ENCODE measurements around the gene TSSC4.

Gene TSSC4

GRCh38 chr11:2416765-2417164 lies 16.2 kb downstream of the TSSC4 start:
- H3K27ac ChIP-seq, result no peak overlapping the region
- no peaks in the 10 kb centered on the region for H3K79me2 ChIP-seq (ENCODE audit: insufficient read depth, low read depth)
- H4K20me1 ChIP-seq (ENCODE audit: insufficient read depth), result no peaks in the 10 kb centered on the region
- H2AFZ ChIP-seq (ENCODE audit: low read depth), result no peak overlapping the region
- no peaks in the 10 kb centered on the region for H3K4me1 ChIP-seq (ENCODE audit: low read depth, poor library complexity, severe bottlenecking)
- no peak overlapping the region for H3K9ac ChIP-seq
- H3K36me3 ChIP-seq (ENCODE audit: insufficient read depth), result no peaks in the 10 kb centered on the region
- peaks cover 64% of the 10 kb centered on the region for H3K27me3 ChIP-seq (ENCODE audit: insufficient read depth, low read depth)
- TF ChIP-seq CTCF (conservative IDR thresholded peaks at IDR 0.05; ENCODE audit: low read depth, low read length), result no peak
- no peak overlapping the region for H3K4me3 ChIP-seq (IDR thresholded peaks at IDR 0.05; ENCODE audit: insufficient read depth, low read depth, low read length)
- H3K4me2 ChIP-seq, result no peak overlapping the region

GRCh38 chr11:2417856-2418692 lies 17.5 kb downstream of the TSSC4 start:
- Histone ChIP-seq H3K27ac (no peak overlapping the region), H3K27me3 (ENCODE audit: insufficient read depth, low read depth) (peaks cover 66% of the 10 kb centered on the region), H2AFZ (ENCODE audit: low read depth) (no peak overlapping the region), H3K4me3 (IDR thresholded peaks at IDR 0.05; ENCODE audit: insufficient read depth, low read depth, low read length) (no peak overlapping the region), H4K20me1 (ENCODE audit: insufficient read depth) (no peaks in the 10 kb centered on the region), H3K4me1 (ENCODE audit: low read depth, poor library complexity, severe bottlenecking) (no peaks in the 10 kb centered on the region), H3K9ac (no peak overlapping the region), H3K4me2 (no peak overlapping the region), H3K36me3 (ENCODE audit: insufficient read depth) (no peaks in the 10 kb centered on the region), H3K79me2 (ENCODE audit: insufficient read depth, low read depth) (no peaks in the 10 kb centered on the region)
- TF ChIP-seq CTCF (conservative IDR thresholded peaks at IDR 0.05; ENCODE audit: low read depth, low read length), result no peak

DNA sequence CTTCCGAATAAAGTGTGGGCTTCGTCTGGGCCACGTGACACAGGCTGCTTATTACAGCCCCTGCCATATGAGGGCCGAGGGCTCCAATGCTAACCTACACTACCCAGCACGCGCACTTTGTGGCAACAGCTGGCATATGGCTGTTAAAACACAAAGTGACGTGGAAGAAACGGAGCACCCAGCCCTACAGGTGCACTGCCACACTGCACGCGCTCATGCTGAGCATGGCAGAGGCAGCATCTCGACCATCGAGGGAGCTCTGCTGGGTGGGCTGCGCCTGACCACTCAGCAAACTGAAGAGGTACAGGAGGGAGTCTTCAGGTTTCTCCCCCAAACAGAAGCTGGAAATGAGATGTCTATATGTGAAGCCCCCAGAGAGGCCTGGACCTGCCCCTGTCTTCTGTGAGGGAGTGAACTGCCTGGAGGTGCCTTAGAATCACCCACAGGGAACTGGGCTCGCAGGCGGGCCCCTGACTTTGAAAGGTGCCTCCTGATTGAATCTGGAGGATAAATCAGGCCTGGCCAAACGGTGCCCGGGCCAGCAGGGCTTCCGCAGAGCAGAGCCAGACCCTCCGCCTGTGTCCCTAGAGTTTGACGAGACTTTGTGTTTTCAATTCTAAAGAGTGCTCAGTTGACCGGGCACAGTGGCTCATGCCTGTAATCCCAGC lies 18.3 kb downstream of the TSSC4 start:
- Histone ChIP-seq H3K9ac (no peak overlapping the region), H3K27ac (no peak overlapping the region), H4K20me1 (ENCODE audit: insufficient read depth) (no peaks in the 10 kb centered on the region), H3K79me2 (ENCODE audit: insufficient read depth, low read depth) (no peaks in the 10 kb centered on the region), H3K4me2 (no peak overlapping the region), H3K4me3 (IDR thresholded peaks at IDR 0.05; ENCODE audit: insufficient read depth, low read depth, low read length) (no peak overlapping the region), H2AFZ (ENCODE audit: low read depth) (no peak overlapping the region), H3K36me3 (ENCODE audit: insufficient read depth) (no peaks in the 10 kb centered on the region), H3K4me1 (ENCODE audit: low read depth, poor library complexity, severe bottlenecking) (no peaks in the 10 kb centered on the region), H3K27me3 (ENCODE audit: insufficient read depth, low read depth) (peaks cover 67% of the 10 kb centered on the region)
- no peak for TF ChIP-seq CTCF (conservative IDR thresholded peaks at IDR 0.05; ENCODE audit: low read depth, low read length)

DNA sequence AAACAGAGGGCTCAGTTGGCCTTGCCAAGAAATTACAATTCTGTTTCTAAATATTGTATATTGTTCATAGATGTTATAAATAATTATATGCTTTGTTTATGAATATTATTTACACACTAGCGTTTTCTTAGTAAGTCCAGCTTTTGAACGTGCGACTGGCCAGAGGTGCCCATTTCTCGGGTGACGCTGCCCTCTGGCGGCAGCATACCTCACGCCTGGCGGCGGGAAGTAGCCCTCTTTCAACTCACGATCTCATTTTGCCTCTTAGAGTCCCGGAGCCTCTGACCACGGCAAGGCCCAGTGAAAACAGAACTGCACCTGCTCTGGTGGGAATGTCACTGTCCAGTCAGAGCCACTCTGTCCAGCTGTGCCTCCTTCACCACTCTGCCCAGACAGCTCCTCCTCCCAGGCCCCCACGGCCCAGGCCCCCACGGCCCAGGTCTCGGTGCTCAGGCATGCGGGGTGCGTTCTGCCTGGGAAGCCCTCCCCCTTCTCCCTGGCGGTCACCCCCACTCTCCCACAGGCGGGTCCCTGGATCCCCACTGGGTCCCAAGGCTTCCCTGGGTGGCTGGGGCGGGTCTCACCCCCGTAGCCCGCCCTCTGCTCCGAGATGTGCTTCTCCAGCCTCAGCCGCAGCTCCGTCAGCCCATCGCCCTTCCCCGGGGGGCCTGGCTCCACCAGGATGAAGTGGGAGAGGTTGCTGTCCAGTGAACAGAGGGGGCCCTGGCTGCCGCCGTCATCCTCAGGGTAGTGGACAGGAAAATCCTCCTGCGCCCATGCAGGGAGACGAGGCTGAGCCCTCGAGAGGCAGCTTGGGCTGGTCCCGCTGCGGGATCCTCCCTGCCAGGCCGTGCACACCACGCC lies 19.3 kb downstream of the TSSC4 start:
- H2AFZ ChIP-seq (ENCODE audit: low read depth), result peak overlapping the region; percentile 30; the same call in 1 of the 2 replicates
- no peak overlapping the region for H3K9ac ChIP-seq
- peaks cover 70% of the 10 kb centered on the region for H3K27me3 ChIP-seq (ENCODE audit: insufficient read depth, low read depth)
- no peak overlapping the region for H3K4me3 ChIP-seq (IDR thresholded peaks at IDR 0.05; ENCODE audit: insufficient read depth, low read depth, low read length)
- no peaks in the 10 kb centered on the region for H3K79me2 ChIP-seq (ENCODE audit: insufficient read depth, low read depth)
- H3K36me3 ChIP-seq (ENCODE audit: insufficient read depth), result no peaks in the 10 kb centered on the region
- TF ChIP-seq CTCF (conservative IDR thresholded peaks at IDR 0.05; ENCODE audit: low read depth, low read length), result peak; percentile 68
- H3K27ac ChIP-seq, result no peak overlapping the region
- H3K4me1 ChIP-seq (ENCODE audit: low read depth, poor library complexity, severe bottlenecking), result no peaks in the 10 kb centered on the region
- H4K20me1 ChIP-seq (ENCODE audit: insufficient read depth), result no peaks in the 10 kb centered on the region
- H3K4me2 ChIP-seq, result no peak overlapping the region; the same call in 1 of the 2 replicates
